NCI-H2196 (cell line): ENCODE measurements around the gene DBH.
"Not testable (repeated sequence)": the region's sequence is repeated elsewhere in the genome, so short reads cannot be mapped to it uniquely, and the experiment has no call there.

ENCODE experiments used
- DNase-seq: peaks from one replicate; lab custom pipeline; 2025; ENCODE audit not compliant: unreplicated experiment; lab: John Stamatoyannopoulos, UW

DBH gene

DNA sequence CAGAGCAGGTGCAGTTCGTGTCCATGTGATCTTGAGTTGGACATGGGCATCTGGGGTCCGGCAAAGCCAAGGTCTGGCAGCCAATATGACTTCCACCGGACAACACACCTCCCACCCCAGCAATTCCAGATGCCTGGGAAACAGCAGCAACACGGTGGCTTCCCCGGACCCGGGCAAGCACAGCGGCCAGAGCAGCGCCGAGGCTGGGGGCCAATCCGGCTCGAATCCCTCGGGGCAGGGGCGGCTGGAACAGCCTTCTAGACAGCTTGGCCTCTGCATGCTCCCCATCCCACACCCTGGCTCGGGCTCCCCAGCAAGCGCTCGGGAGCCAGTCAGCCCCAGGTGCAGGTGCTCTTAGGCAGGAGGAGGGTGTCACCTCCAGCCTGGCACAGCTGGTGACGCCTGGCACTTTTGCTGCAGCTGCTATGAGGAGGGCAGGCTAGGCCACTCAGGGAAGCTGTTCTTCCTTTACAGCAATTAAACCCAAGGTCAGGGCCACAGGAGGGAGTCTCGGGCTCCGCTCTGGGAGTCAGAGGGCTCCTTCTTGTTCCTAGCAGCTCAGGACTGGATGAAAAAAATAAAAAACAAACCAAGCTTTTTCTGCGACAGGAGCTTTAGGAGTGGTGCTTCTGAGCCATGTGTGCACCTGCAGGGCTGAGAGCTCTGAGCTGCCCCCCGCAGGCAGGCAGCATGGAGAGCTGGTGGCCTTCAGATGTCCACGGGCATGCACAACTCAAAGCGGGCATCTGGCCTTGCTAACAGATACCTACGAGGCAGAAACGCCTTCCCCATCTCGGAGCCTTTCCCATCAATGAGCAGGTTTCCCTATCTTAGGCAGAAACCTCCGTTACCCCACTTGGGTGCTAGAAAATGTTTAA, 28.2 kb downstream of the DBH start:
- peak; percentile 76 for DNase-seq

DNA sequence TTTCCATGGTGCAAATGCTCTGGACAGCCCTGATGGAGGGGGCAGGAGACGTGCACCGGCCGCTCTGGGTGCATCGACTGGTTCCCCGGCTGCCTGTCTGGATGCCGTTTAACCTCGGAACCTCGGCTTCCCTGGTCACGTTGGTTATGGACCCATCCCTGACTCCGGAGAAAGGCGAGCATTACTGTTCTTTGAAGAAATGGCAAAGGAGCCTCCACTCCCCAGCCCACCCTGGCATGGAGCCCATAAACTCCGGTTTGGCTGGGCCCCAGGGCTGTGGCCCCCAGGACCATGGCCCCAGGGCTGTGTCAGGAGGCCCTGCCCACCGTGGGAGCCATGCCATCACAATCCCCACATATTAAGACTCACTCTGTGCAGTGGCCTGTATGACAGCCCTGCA, 28.9 kb downstream of the DBH start:
- DNase-seq, result no peak

DNA sequence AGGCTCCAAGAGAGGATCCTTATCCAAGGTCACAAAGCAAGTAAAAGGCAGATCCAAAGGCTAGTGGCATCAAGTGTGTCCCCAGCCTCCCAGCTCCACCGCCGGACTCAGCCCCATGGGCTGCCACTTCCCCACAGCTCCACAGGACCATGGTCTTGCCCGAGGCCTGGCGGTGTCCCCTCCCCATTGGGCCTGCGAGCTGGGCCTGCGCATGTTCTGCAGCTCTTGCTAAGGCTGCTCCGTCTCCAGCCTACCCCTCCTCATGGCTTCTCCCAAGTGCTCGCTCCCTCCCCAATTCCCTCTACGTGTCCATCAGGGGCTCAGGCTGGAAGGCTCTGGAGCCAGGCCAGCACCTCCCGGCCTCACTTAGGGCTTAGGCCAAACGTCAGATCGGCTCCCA, 29.4 kb downstream of the DBH start:
- no peak for DNase-seq

DNA sequence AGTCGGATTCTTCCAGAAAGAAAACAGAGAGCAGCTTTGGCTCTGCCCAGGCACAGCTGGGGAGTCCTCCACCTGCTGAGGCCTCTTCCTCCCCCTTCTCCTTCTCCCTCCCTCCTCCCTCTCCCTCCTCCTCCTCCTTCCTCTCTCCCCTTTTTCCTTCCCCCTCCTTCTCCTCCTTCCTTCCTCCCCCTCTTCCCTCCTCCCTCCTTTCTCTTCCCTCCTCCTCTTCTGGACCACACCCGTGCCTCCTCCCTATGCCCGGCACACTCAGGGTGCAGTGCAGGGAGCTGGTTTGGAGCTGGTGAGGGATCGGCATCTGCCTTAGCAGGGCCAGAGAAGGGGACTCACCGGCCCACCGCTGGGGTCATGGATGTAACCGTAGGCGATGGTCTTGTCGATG, 30.2 kb downstream of the DBH start:
- no peak for DNase-seq

DNA sequence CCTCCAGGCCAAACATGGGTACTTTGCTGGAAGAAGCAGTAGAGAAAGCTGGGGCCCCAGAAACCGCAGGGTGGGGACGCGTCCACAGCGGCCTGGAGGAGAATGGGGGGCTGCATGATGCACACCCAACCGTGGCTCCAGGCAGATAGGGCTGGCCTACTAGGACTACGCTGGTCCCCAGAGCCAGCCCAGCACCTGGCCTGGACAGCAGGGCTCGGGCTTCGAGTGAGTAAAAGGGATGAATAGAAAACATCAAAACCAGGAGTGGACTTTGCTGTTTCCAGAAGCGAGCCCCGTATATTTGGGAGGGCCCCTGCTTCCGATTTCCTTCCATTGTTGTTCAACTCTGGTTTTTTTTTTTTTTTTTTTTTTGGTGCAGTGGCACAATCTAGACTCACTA, 30.7 kb downstream of the DBH start:
- DNase-seq, result no peak

DNA sequence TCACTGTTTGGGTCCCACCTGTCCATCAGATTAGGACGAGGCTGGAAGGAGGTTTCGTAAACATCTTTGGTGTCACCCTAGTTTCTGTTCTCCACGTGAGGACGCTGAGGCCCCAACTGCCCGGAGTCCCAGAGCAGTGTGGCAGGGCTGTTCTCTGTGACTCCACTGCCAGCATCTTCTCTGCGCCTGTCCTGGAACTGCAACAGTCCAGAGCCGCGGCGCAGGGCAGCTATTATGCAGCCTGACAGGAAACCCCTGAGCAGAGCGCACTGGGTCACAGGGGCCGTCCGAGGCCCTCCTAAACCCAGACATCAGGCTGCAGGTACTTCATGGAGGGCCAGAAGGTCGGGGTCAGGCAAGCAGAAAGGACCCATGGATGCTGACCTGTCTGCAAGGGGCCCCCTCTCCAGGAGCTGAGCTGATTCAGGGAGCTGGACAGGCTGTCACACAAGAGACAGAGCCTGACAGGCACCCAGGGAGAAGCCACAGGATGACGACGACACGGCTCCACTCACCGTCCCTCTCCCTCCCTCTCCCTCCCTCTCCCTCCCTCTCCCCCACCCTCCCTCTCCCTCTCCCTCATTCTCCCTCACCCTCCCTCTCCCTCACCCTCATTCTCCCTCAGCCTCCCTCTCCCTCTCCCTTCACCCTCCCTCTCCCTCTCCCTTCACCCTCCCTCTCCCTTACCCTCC, 31.7 kb downstream of the DBH start:
- DNase-seq, result no peak

DNA sequence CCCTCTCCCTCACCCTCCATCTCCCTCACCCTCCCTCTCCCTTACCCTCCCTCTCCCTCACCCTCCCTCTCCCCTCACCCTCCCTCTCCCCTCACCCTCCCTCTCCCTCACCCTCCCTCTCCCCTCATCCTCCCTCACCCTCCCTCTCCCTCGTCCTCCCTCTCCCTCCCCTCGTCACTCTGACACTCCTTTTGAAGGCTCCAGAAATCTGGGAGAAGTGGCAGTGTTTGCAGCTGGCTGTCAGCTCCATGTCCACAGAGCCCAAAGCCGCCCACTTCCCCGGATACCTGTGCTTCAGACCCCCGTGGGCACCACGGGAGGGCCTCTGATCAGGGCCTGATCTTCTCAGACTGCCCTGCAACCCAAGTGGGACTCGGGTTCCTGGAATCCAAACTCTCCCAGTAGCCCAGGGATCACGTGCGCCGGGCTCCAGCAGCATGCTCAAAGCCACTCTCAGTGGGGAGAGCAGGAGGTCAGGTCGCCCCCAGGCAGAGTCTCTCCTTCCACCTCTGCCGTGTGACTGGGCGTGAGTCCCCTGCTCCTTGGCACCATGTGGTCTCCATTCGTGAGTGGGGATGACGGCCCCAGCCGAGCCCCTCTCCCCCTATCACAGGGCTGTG, 33.1 kb downstream of the DBH start:
- DNase-seq, result no peak

DNA sequence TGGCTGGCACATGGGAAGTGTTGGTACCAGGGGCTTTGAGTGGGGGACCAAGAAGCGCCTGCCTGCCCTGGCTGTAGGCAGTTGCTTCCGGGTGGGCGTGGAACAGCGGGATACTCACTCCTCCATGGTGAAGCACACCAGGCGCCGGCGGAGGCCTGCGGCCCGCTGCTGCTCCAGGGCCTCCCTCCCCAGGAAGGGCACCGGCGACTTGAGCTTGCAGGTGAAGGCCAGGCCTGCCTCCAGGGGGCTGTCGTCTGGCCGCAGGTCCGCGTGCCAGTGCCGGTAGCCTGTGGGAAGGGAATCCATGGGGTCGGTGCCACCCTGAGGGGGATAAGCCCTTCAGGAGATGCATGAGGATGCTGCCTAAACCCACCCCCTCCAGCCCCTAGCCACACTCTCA, 34.3 kb downstream of the DBH start:
- DNase-seq, result no peak

DNA sequence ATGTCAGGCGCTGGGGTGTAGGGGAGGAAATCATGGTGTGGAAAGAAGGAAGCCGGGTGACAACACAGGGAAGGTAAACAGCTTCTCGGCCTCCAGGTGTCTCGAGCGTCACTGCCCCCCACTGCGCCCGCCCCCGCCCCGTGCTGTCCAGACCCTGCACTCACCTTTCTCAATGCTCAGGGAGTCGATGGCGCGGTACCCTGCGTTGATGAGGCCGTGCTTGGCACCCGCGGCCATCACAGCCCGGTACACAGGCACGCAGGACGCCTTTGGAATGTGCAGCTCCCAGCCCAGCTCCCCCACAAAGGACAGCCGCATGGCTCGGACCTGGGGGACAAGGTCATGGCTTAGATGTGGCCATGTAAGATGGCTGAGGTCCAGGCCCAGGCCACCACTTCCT, 35.2 kb downstream of the DBH start:
- no peak for DNase-seq

DNA sequence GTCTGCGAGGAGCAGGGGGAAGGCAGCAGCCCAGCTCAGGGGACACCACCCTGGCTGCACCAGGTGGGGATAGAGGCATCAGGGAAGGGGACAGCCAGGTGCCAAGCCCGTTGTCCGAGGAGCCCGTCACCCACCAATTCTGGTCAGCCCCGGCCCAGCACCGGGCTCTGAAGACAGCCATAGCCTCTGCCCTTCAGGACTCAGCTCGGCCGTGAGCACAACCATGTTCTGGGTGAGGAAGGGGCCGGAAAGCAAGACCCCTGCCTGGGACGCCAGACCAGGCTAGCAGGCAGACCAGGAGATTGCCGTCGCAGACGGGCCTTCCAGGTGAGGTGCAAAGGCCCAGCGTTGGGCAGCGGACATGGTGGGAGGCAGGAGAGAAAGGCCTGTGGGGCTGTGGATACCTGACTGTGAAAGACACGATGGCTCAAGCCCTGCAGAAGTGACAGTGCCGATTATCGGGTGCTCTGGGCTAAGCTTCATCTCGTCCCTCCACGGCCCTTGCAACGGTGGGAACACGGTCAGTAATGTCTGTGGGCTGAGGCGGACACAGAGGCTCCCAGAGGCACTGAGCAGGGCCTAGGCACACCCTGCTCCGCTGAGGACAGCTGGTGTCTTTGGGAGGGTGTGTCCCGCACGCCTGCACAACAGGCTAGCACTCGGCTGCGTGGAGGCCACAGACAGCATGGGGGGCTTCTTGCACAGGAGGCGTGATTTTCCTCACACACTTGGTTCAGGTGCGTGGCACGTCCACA, 36.5 kb downstream of the DBH start:
- DNase-seq, result no peak

DNA sequence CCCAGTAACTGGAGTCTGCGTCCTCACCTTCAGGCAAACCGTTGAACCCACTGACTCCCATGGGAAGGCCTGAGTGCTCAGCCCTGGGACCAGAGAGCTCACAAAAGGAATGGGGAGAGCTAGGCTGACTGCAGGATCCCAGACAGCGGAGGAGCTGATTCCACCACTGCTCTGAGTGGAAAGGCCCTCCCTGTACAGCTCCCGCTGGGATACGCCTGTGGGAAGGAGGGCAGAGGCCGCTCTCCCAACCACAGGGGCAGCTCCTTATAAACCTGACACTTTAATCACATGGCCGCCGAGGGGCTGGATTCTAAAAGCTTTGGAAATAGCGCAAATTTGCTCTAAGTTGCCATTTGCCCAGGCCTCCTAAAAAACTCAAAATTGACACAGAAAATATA, 37.1 kb downstream of the DBH start:
- DNase-seq, result no peak

DNA sequence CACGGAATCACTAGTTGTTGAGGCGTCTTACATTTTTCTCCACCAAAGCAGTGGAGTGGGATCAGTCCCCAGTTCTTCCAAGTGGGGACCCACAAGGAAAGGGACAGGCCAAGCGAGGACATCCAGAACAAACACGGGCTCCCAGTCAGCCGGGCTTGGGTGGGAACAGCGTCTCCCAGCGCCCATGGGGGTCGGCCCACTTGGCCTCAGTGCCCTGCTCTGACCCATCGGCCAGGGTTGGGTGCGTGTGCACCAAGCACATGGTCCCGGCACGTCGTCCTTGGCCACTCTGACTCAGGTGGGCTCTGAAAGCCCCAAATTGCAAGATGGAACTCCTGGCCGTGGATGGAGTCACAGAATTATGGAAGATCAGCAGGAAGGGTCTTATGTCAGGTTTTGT, 37.9 kb downstream of the DBH start:
- no peak for DNase-seq

DNA sequence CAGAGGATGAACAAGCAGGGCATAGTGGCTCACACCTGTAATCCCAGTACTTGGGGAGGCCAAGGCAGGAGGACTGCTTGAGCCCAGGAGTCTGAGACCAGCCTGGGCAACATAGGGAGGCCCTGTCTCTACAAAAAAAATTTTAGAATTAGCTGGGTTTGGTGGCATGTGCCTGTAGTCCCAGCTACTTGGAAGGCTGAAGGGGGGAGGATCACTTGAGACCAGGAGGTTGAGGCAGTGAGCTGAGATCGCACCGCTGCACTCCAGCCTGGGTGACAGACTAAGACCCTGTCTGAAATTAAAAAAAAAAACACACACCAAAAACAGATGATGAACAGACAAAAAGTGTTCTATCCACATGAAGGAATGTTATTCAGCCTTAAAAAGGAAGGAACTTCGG, 39.6 kb downstream of the DBH start:
- DNase-seq, result not testable (repeated sequence)

DNA sequence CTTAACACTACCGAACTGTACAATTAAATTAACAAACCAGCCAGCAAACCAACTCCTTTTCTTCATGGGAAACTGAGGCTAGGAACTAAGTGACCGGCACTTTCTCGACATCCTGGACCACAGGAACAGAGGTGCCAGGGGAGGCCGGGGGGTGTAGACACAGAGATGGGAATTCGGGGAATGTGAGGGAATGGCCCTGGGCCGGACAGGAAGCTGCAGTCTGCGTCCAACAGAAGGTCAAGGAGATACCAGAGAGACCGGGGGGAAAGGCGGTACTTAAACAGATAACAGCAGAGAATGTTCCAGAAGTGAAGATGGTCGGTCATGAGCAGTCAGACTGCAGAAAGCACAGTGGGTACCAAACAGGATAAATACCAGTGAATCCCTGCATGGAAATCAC, 40.3 kb downstream of the DBH start:
- DNase-seq, result no peak

DNA sequence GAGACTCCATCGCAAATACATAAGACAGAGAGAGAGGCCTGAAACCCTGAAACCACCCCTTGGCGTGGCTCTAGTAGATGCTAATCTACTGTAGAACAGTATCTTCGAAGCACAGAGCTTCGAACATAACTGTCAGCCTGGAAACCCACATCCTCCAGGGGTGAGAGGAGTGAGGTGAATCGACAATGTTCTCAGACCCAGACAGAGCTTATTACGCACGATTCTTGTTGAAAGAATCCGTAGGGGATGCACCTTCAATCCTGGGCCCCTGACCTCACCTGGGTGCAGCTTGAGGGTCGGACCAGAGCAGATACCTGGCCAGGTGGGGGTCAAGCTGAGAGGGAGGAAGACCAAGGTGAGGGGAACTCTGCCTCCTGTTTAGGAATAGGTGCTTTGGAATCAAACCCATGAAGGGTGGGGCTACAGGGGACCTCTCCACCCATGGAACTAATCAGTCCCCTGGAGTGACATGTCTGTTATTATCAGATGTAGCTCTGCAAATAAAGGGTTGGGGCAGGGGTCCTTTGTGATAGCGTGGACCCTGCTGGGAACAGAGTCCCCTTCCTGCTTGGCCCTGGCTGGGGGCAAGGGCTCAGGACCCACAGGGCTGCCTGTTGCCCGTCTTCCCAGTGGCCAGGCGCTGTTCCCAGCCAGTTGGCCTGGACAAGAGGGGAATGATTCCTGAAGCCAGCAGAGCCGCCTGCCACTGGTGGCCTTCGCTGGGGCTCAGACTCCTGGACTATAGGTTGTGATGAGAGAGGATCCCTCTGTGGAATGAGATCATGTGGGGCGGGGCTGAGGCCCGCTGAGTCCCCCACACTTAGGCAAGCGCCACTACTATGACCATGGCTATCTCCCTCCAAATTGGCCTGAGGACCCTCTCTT, 41.2 kb downstream of the DBH start:
- no peak for DNase-seq

DNA sequence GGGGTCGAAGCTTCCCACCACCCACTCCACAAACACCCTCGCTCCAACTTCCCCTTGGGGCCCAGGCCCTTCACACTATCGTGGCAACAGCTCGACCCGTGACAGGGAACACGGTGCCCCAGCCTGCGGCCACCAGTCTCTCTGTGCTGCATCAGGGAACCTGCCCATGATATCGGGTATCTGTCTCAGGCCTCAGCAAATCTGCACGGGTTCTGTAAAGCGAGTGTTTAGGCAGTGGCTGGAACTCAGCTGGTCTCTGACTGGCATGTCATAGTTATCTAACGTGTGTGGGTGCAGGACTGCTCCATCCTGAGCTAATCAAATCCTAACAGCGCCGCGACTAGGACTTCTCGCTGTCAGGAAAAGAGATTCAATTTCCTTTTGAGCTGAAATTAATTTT, 42.9 kb downstream of the DBH start:
- no peak for DNase-seq

DNA sequence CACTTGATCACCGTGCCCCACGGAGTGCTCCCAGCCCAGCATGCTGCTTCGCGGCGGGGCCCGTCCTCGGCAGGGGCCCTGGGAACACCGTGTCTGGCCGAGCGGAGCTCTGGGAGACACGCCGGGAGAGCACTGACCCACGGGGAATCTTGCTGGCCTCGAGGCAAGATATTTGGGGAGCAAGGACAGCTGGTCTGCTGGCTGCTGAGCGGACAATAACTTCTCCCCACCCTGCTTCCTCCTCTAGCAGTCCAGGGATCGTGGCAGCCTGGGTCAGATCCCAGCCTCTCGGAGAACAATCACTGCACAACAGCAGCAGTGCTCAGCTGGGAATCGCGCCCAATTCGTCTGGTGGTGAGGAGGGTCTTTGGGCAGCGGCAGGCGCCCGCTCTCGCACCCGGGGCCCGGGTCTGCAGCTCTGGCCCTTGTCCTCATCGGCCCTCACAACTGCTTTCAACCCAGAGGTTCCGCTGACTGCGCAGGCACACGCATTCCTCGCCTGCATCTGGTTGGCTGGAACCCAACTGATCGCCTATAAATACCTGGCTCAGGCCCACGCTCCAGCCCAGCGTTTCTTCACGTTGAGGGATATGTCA, 43.4 kb downstream of the DBH start:
- DNase-seq, result no peak

DNA sequence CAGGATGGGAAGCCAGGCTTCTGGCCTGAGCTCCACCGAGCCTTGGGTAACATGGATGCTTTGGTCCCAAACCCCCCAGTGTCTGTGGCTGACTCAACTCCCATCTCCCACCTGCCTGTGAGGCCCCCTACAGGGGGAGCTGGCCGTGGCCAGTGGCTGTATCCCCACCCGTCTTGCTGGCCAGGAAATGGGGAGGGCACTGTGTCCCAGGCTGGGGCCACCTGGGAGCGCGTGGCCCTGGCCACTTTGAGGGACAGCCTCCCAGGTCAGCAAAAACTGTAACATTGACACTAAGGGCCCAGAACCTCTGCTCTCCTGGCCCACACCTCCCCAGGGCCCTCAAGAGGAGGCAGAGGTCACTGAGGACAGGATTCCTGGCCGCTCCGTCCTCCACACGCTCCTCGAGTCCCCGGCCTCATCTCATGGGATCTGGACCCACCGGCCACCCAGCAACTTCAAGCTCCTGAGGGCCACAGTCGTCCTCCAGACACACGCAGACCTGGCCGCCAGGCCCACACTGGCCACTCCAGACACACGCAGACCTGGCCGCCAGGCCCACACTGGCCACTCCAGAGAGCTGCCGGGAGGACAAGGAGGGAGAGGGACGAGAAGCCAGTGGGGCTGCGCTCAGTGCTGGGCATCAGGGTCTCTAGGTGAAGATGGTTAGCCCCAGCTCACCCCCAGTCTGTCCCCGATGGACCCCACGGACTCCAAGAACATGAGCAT, 44.2 kb downstream of the DBH start:
- DNase-seq, result no peak

DNA sequence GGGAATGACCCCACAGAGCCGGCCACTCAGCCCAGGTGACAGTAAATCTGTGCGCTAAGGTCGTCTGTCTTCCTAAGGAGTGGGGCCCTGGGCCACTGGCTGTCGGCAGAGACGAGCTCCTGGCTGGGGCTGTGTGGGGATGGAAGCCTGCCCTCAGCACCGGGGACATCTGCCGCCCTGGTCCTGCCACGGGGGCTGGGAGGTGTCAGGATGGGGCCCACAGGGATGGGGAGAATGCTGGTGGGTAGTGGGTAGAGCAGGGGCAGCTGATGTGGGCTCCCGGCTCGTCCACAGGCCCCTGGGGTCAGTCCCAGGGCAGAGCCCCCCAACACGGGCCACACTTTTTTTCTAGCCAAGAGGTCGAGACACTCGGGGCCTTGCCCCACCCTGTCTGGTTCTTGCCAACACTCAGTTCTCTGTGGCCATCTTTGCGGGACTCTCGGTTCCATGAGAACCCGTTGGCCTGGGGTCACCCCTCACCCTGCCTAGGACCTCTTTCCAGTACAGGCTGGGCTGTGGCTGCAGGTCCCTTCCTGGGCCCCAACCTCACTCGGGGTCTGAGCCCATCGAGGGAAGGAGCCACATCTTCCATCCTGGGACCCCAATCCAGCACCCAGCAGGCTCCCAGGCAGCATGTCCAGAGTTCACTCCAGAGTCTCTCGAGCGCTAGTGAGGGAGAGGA, 45.0 kb downstream of the DBH start:
- no peak for DNase-seq
